Muscle layer of duodenum (tissue), 2 donors: ENCODE data around the gene DERA.
"Not testable (repeated sequence)": the region's sequence is repeated elsewhere in the genome, so short reads cannot be mapped to it uniquely, and the experiment has no call there.

Experiments
- H3K27ac ChIP-seq: one replicate; pipeline ENCODE4 v1.7.0; 2013; ENCODE audit warnings: mild to moderate bottlenecking, low read length
- H3K27me3 ChIP-seq: one replicate; pipeline ENCODE4 v1.7.0; 2013; ENCODE audit warnings: low read depth, mild to moderate bottlenecking, control low read depth, low read length
- H3K36me3 ChIP-seq, 2 donors: one replicate each; pipeline ENCODE4 v1.7.0; 2013; ENCODE audit warnings: low read length in 2 of 2, control low read depth in 1 of 2, mild to moderate bottlenecking in 1 of 2; ENCODE audit not compliant: insufficient read depth in 2 of 2, control insufficient read depth in 1 of 2
- H3K4me1 ChIP-seq, 2 donors: one replicate each; pipeline ENCODE4 v1.7.0; 2013; ENCODE audit warnings: low read length in 2 of 2, mild to moderate bottlenecking in 2 of 2, control low read depth in 1 of 2, moderate library complexity in 1 of 2; ENCODE audit not compliant: insufficient read depth in 2 of 2, control insufficient read depth in 1 of 2
- H3K4me3 ChIP-seq, 2 donors: one replicate each; pipeline ENCODE4 v1.7.0; 2013; ENCODE audit warnings: low read length in 2 of 2, low read depth in 1 of 2, mild to moderate bottlenecking in 1 of 2
- H3K9me3 ChIP-seq, 2 donors: one replicate each; pipeline ENCODE4 v1.7.0; 2013; ENCODE audit warnings: low read length in 2 of 2, control low read depth in 1 of 2, mild to moderate bottlenecking in 1 of 2; ENCODE audit not compliant: control insufficient read depth in 1 of 2
- donor health status: healthy.

The DERA gene

DNA sequence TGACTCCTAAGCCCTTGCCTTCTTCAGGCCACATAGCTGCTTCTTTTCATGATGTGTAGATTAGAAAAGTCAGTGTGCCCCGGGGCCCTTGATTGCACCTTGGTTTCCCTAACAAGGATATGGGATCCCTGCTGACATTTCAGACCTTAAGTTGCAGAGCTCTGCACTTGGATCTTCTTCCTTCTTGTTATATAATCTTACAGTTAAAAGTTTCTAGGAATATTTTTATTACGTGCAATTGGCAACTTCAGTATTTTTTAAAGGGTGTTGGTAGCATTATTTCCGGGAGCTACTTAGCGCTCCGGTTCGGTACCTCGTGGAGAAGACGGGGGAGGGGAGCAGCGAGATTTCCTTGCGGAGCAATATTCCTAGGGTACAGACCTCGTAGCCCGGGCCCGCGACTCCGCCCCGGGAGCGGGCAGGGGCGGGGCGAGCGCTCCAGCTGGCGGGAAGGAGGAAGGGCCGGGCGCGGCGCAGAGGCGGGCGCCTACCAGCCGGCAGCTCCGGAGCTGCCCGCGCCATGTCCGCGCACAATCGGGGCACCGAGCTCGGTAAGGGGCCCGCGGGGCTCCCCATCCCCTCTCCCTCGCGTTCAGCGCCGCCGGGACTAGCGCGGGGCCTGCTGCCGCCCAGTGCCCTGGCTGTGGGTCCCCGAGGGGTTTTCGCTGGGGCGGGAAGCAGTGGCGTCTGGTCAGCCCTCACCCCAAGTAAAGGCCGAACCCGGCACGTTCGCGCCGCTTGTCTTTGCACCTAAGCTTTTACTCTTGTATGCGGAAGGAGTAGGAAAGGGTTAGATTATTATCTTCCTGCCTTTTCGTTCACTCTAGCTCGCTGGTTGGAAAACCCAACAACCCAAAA lies at the start of gene DERA:
Gene DERA, plus strand, starts transcription at position 469 of the 858 bp plus-strand sequence. Its CDS starts 52 bp downstream, at position 521.
- no peaks in the 10 kb centered on the region for H3K27me3 ChIP-seq
- H3K27ac ChIP-seq = peak within 1 kb of the TSS; percentile 94
- H3K4me3 ChIP-seq = peak within 1 kb of the TSS; percentile 67 to 90
- no peaks in the 10 kb centered on the region for H3K36me3 ChIP-seq
- no peaks in the 10 kb centered on the region for H3K9me3 ChIP-seq
- peaks cover 7 to 8% of the 10 kb centered on the region in 2 donors for H3K4me1 ChIP-seq

DNA sequence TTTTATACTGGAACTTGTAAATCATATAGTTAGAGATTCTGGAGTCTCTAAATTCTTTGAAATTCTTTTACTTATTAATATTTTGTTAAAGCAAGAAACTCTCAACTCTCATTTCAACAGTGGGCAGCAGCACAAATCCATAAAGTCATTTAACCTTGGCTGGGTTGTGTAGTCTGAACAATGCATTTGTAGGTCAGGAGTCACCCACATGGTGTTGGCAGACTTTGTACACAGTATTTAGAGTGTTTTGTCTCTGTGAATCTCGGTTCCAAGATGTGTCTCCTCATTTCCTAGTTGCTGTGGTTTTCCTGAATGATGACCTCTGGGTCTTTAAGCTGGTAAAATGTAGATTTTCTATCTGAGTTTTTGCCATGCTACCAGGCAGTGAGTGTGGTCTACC lies 49.7 kb upstream of the DERA start:
- H3K9me3 ChIP-seq = no peaks in the 10 kb centered on the region
- H3K4me3 ChIP-seq = no peak overlapping the region
- H3K27me3 ChIP-seq = no peaks in the 10 kb centered on the region
- no peak overlapping the region for H3K27ac ChIP-seq
- H3K36me3 ChIP-seq = no peaks in the 10 kb centered on the region
- H3K4me1 ChIP-seq = no peaks in the 10 kb centered on the region

DNA sequence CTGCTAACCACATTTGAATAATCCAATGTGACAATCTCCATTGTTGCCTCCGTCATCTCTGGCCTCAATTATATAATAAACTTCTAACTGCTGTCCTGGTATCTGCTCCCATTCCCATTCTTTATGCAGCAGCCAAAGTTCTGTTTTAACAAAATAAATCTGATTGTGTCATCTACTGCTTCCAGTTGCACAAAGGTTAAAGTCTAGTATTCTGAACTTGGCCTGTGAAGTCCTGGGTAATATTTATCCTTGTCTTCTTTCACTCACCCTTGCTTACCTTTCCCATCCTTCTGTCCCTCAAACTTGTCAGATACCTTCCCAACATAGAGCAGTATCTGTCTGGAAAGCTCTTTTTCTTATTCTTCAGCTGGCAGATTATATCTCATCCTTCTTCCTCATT lies 48.3 kb upstream of the DERA start:
- H3K27ac ChIP-seq = no peak overlapping the region
- no peak overlapping the region for H3K4me3 ChIP-seq
- H3K9me3 ChIP-seq = no peaks in the 10 kb centered on the region
- H3K4me1 ChIP-seq = no peaks in the 10 kb centered on the region
- H3K36me3 ChIP-seq = no peaks in the 10 kb centered on the region
- H3K27me3 ChIP-seq = no peaks in the 10 kb centered on the region

DNA sequence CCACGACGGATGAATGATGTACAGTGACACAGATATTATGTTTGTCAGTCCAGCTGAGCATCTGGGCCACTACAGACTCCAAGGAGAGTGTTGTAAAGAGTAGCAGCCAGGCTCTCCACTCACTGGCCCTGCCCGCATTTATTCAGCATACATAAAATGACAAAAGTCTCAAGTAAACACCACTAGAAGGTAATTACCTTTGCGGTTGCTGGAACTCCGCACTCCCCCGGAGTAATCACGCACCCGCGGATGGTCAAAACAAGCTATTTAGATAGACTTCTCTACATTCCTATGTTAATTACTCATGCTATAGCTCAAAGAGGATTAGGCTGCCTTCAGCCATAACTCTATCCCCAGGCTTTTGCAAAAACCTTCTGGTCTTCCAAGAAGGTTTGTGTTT lies 47.8 kb upstream of the DERA start:
- no peaks in the 10 kb centered on the region for H3K9me3 ChIP-seq
- H3K27ac ChIP-seq = no peak overlapping the region
- no peaks in the 10 kb centered on the region for H3K4me1 ChIP-seq

DNA sequence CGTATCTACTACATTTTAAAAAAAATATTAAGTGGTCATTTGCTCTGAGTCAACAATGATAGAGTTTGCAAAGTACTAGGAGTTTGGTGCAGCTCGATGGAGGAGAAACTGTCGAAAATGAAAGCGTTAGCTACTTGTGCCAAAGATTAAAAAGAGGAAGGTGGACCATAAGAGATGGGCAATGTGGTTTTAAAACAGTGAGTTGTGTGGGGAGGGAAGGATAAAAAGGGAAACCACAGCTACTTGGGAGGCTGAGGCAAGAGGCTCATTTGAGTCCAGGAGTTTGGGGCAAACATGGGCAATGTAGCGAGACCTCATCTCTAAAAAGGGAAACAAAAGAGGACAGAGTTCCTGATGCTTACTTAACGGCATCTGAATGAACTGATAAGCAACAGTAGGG lies 47.1 kb upstream of the DERA start:
- Histone ChIP-seq H3K9me3 (no peaks in the 10 kb centered on the region), H3K4me3 (no peak overlapping the region), H3K27ac (no peak overlapping the region), H3K27me3 (no peaks in the 10 kb centered on the region), H3K4me1 (no peaks in the 10 kb centered on the region), H3K36me3 (no peaks in the 10 kb centered on the region)

More for the DNA sequence above, 47.8 kb upstream of the DERA start:
- no peak overlapping the region for H3K4me3 ChIP-seq
- no peaks in the 10 kb centered on the region for H3K27me3 ChIP-seq
- H3K36me3 ChIP-seq = no peaks in the 10 kb centered on the region

DNA sequence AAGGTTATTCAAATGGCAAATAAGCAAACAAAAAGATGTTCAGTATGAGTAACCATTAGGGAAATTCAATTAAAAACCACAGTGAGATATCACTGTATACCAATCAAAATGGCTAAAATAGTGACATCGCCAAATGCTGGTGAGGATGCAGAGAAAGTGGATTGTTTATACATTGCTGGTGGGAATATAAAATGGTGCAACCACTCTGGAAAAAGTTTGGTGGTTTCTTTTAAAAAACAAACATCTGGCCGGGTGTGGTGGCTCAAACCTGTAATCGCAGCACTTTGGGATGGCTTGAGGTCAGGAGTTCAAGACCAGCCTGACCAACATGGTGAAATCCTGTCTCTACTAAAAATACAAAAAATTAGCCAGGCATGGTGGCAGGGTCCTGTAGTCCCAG lies 42.9 kb upstream of the DERA start:
- no peaks in the 10 kb centered on the region for H3K9me3 ChIP-seq
- no peak overlapping the region for H3K27ac ChIP-seq

DNA sequence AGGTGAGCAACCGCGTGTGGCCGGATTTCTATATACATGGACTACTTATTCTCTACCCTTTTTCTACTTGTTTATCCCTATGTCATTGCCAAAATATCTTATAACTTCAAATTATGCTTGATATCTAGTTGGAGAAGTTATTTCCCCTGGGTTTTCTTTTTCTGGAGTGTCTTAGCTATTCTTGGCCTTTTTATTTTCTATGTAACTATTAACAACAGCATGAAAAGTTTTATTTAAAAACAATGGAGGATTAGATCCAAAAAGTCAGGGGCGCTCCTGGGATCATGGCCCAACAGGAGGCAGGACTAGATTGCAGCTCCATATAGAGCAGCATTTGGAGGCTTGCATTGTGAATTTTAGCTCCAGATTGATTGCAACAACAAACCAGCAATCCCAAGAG lies 37.6 kb upstream of the DERA start:
- no peaks in the 10 kb centered on the region for H3K4me1 ChIP-seq
- no peak overlapping the region for H3K4me3 ChIP-seq
- H3K36me3 ChIP-seq = no peaks in the 10 kb centered on the region
- no peaks in the 10 kb centered on the region for H3K27me3 ChIP-seq
- no peaks in the 10 kb centered on the region for H3K9me3 ChIP-seq
- no peak overlapping the region for H3K27ac ChIP-seq

More for the DNA sequence above, 42.9 kb upstream of the DERA start:
- Histone ChIP-seq H3K4me1 (no peaks in the 10 kb centered on the region), H3K4me3 (no peak overlapping the region), H3K27me3 (no peaks in the 10 kb centered on the region), H3K36me3 (no peaks in the 10 kb centered on the region)

DNA sequence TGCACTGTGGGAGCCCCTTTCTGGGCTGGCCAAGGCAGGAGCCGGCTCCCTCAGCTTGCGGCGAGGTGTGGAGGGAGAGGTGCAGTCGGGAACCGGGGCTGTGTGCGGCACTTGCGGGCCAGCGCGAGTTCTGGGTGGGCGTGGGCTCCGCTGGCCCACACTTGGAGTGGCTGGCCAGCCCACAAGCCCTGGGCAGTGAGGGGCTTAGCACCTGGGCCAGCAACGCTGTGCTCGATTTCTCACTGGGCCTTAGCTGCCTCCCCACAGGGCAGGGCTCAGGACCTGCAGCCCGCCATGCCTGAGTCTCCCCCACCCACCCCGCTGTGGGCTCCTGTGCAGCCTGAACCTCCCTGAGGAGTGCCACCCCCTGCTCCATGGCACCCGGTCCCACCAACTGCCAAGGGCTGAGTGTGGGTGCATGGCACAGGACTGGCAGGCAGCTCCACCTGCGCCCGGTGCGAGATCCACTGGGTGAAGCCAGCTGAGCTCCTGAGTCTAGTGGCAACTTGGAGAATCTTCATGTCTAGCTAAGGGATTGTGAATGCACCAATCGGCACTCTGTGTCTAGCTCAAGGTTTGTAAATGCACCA lies 36.5 kb upstream of the DERA start:
- not testable (repeated sequence) for H3K9me3 ChIP-seq, H3K27me3 ChIP-seq, H3K27ac ChIP-seq, H3K4me3 ChIP-seq, H3K4me1 ChIP-seq, H3K36me3 ChIP-seq

DNA sequence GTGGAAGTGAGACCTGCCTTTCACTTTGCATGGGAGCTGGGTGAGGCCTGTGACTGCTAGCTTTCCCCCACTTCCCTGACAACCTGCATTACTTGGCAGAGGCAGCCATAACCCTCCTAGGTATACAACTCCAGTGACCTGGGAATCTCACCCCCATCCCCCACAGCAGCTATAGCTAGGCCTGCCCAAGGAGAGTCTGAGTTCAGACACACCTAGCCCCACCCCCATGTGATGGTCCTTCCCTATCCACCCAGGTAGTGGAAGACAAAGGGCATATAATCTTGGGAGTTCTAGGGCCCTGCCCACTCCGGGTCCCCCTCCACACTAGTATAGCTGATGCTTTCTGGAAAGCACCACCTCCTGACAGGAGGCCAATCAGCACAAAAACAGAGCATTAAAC lies 35.3 kb upstream of the DERA start:
- Histone ChIP-seq H3K4me1 (no peaks in the 10 kb centered on the region), H3K36me3 (no peaks in the 10 kb centered on the region), H3K27ac (no peak overlapping the region), H3K9me3 (no peaks in the 10 kb centered on the region), H3K4me3 (no peak overlapping the region), H3K27me3 (no peaks in the 10 kb centered on the region)

DNA sequence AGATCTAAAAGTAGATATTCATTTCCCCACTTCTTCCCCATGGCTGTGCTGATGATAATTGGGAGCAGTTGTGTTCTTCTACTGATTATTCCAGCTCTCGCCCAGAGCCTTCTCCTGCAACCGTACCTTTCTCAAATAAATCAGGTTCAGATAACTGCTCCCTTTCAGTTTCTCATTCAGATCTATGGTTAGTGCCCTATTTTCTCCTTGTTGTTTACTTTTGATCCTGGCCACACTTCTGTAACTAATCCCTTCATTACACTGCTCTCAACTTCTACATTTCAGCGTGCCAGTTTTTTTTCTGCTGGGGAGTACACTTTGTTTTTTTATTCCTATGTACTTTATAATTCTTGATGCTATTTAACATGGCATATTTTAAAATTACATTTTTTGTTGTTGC lies 31.7 kb upstream of the DERA start:
- H3K4me1 ChIP-seq = peaks cover 0 to 12% of the 10 kb centered on the region in 2 donors
- no peaks in the 10 kb centered on the region for H3K9me3 ChIP-seq
- H3K27me3 ChIP-seq = no peaks in the 10 kb centered on the region
- H3K27ac ChIP-seq = no peak overlapping the region
- no peak overlapping the region for H3K4me3 ChIP-seq
- peaks cover 0 to 11% of the 10 kb centered on the region in 2 donors for H3K36me3 ChIP-seq

DNA sequence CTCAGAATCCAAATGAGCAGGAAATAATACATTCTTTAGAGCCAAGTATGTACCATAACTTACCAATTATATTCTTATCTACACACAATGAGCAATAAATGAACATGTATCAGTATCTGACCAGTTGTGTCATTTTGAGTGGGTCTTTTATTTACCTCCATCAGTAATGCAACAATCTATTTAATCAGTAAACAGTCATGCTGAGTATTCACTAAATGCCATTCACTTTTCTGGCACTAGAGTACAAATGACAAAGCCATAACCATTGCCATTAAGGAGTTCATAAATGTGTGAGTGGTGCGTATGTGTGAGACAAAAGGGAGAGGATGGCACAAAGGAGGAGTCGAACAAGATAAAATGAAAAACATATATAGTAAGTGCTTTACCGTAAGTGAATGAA lies 30.4 kb upstream of the DERA start:
- Histone ChIP-seq H3K4me1 (peaks cover 0 to 21% of the 10 kb centered on the region in 2 donors), H3K27ac (no peak overlapping the region), H3K27me3 (no peaks in the 10 kb centered on the region), H3K4me3 (no peak overlapping the region), H3K36me3 (peaks cover 0 to 11% of the 10 kb centered on the region in 2 donors), H3K9me3 (no peaks in the 10 kb centered on the region)
